Left kidney (tissue), 8 donors: Measurements from ENCODE around the gene NDUFA11. TPM values are rescaled to one million over a fixed set of nuclear protein-coding genes. Genes with fewer than 3 reads are reported as not detected.

ENCODE experiments used
- DNase-seq: peaks from one replicate; pipeline ENCODE4 v3.0.0-alpha.2; 2013
- long read RNA-seq, 8 donors: transcript quantifications; one replicate each; lab custom pipeline, GENCODE V29; 2026
- polyA plus RNA-seq: library from polyadenylated mRNA; unstranded; fragments of 120-200 nt; gene quantifications from one replicate; pipeline ENCODE4 v1.2.1, GENCODE V29; 2013; ENCODE audit not compliant: insufficient read length

The NDUFA11 gene
- 120 TPM for polyA plus RNA-seq
- long read RNA-seq, donor 1, transcript NDUFA11-205 (3 exons, 2,154 nt) = minor isoform, 18 of 346 reads
- long read RNA-seq, donor 1, transcript NDUFA11-204 (2 exons, 403 nt) = minor isoform, 8 of 346 reads
- long read RNA-seq, donor 1, transcript NDUFA11-201 (4 exons, 539 nt) = major isoform, 309 of 346 reads
- long read RNA-seq, donor 1, transcript NDUFA11-206 (5 exons, 657 nt) = minor isoform, 5 of 346 reads
- long read RNA-seq, donor 1, partial matches to known transcripts = 5 of 346 reads
- long read RNA-seq, donor 1, other reads (novel, unspliced or antisense) = 0 of 346 reads
- long read RNA-seq, donor 2, transcript NDUFA11-201 (4 exons, 539 nt) = major isoform, 254 of 293 reads
- long read RNA-seq, donor 2, transcript NDUFA11-204 (2 exons, 403 nt) = minor isoform, 11 of 293 reads
- long read RNA-seq, donor 2, transcript NDUFA11-205 (3 exons, 2,154 nt) = minor isoform, 18 of 293 reads
- long read RNA-seq, donor 2, partial matches to known transcripts = 6 of 293 reads
- long read RNA-seq, donor 2, other reads (novel, unspliced or antisense) = 0 of 293 reads
- long read RNA-seq, donor 3, transcript NDUFA11-204 (2 exons, 403 nt) = minor isoform, 10 of 190 reads
- long read RNA-seq, donor 3, transcript NDUFA11-206 (5 exons, 657 nt) = minor isoform, 5 of 190 reads
- long read RNA-seq, donor 3, transcript NDUFA11-201 (4 exons, 539 nt) = major isoform, 164 of 190 reads
- long read RNA-seq, donor 3, transcript NDUFA11-205 (3 exons, 2,154 nt) = minor isoform, 6 of 190 reads
- long read RNA-seq, donor 3, partial matches to known transcripts = 5 of 190 reads
- long read RNA-seq, donor 3, other reads (novel, unspliced or antisense) = 0 of 190 reads
- long read RNA-seq, donor 4, transcript NDUFA11-204 (2 exons, 403 nt) = minor isoform, 7 of 76 reads
- long read RNA-seq, donor 4, transcript NDUFA11-201 (4 exons, 539 nt) = major isoform, 60 of 76 reads
- long read RNA-seq, donor 4, partial matches to known transcripts = 6 of 76 reads
- long read RNA-seq, donor 4, other reads (novel, unspliced or antisense) = 0 of 76 reads
- long read RNA-seq, donor 5, transcript NDUFA11-205 (3 exons, 2,154 nt) = minor isoform, 14 of 571 reads
- long read RNA-seq, donor 5, transcript NDUFA11-201 (4 exons, 539 nt) = major isoform, 507 of 571 reads
- long read RNA-seq, donor 5, transcript NDUFA11-206 (5 exons, 657 nt) = minor isoform, 13 of 571 reads
- long read RNA-seq, donor 5, transcript NDUFA11-204 (2 exons, 403 nt) = minor isoform, 13 of 571 reads
- long read RNA-seq, donor 5, partial matches to known transcripts = 24 of 571 reads
- long read RNA-seq, donor 5, other reads (novel, unspliced or antisense) = 0 of 571 reads
- long read RNA-seq, donor 6, transcript NDUFA11-201 (4 exons, 539 nt) = major isoform, 351 of 383 reads
- long read RNA-seq, donor 6, transcript NDUFA11-205 (3 exons, 2,154 nt) = minor isoform, 14 of 383 reads
- long read RNA-seq, donor 6, transcript NDUFA11-204 (2 exons, 403 nt) = minor isoform, 7 of 383 reads
- long read RNA-seq, donor 6, partial matches to known transcripts = 7 of 383 reads
- long read RNA-seq, donor 6, other reads (novel, unspliced or antisense) = 0 of 383 reads
- long read RNA-seq, donor 7, transcript NDUFA11-201 (4 exons, 539 nt) = major isoform, 457 of 508 reads
- long read RNA-seq, donor 7, transcript NDUFA11-206 (5 exons, 657 nt) = minor isoform, 9 of 508 reads
- long read RNA-seq, donor 7, transcript NDUFA11-204 (2 exons, 403 nt) = minor isoform, 16 of 508 reads
- long read RNA-seq, donor 7, transcript NDUFA11-205 (3 exons, 2,154 nt) = minor isoform, 20 of 508 reads
- long read RNA-seq, donor 7, partial matches to known transcripts = 6 of 508 reads
- long read RNA-seq, donor 7, other reads (novel, unspliced or antisense) = 0 of 508 reads
- long read RNA-seq, donor 8, transcript NDUFA11-201 (4 exons, 539 nt) = major isoform, 100 of 109 reads
- long read RNA-seq, donor 8, partial matches to known transcripts = 0 of 109 reads
- long read RNA-seq, donor 8, other reads (novel, unspliced or antisense) = 0 of 109 reads

- peak; percentile 97 for DNase-seq
Observed at GRCh38 chr19:5903624-5904351, at the start of gene NDUFA11. NDUFA11 (minus strand) TSS chr19:5903790; CDS start chr19:5903708, 82 bp downstream.

GRCh38 chr19:5953030-5953589, 49.5 kb upstream of the NDUFA11 start:
- no peak for DNase-seq

- no peak for DNase-seq
Observed at GRCh38 chr19:5952193-5953029, 48.8 kb upstream of the NDUFA11 start.

GRCh38 chr19:5951338-5951861, 47.8 kb upstream of the NDUFA11 start:
- DNase-seq = no peak

GRCh38 chr19:5950741-5951140, 47.2 kb upstream of the NDUFA11 start:
- DNase-seq = no peak

- no peak for DNase-seq
Observed at GRCh38 chr19:5949792-5950305, 46.3 kb upstream of the NDUFA11 start.

GRCh38 chr19:5948752-5949564, 45.4 kb upstream of the NDUFA11 start:
- DNase-seq = no peak

GRCh38 chr19:5947435-5947834, 43.8 kb upstream of the NDUFA11 start:
- DNase-seq = no peak

GRCh38 chr19:5943623-5944022, 40.0 kb upstream of the NDUFA11 start:
- DNase-seq = no peak

GRCh38 chr19:5943045-5943444, 39.5 kb upstream of the NDUFA11 start:
- no peak for DNase-seq

- DNase-seq = no peak
Observed at GRCh38 chr19:5941673-5942072, 38.1 kb upstream of the NDUFA11 start.

- DNase-seq = no peak
Observed at GRCh38 chr19:5940260-5941208, 36.9 kb upstream of the NDUFA11 start.

GRCh38 chr19:5937550-5937949, 34.0 kb upstream of the NDUFA11 start:
- DNase-seq = no peak

- DNase-seq = no peak
Observed at GRCh38 chr19:5936292-5936592, 32.7 kb upstream of the NDUFA11 start.

GRCh38 chr19:5935473-5936291, 32.1 kb upstream of the NDUFA11 start:
- no peak for DNase-seq
